HepG2 (cell line): ENCODE measurements around the gene NIT2. TPM values are rescaled to one million over a fixed set of nuclear protein-coding genes. Genes with fewer than 3 reads are reported as not detected.

ENCODE experiments used
- FOXM1 ChIP-seq: sonication (generic); formaldehyde crosslinking; IDR thresholded peaks from 2 replicates; pipeline ENCODE4 v1.5.0; 2020; ENCODE audit warnings: missing genetic modification reagents
- GATAD2A ChIP-seq: IDR thresholded peaks from 2 replicates; pipeline ENCODE4 v1.6.1; 2016
- GTF3A ChIP-seq: sonication (generic); formaldehyde crosslinking; conservative IDR thresholded peaks from 2 replicates; pipeline ENCODE4 v1.4.0; 2020; ENCODE audit warnings: mild to moderate bottlenecking, missing genetic modification reagents
- MEIS2 ChIP-seq: sonication (generic); formaldehyde crosslinking; IDR thresholded peaks from 2 replicates; pipeline ENCODE4 v1.9.0; 2021; ENCODE audit warnings: mild to moderate bottlenecking, missing genetic modification reagents
- PRDM4 ChIP-seq: sonication (generic); formaldehyde crosslinking; IDR thresholded peaks from 2 replicates; pipeline ENCODE4 v1.9.0; 2021; ENCODE audit warnings: missing genetic modification reagents, borderline replicate concordance
- SMARCC2 ChIP-seq: fragments of 450-650 bp; IDR thresholded peaks from 2 replicates; pipeline ENCODE4 v1.6.1; 2017; ENCODE audit warnings: antibody characterized with exemption, mild to moderate bottlenecking
- SRSF1 ChIP-seq: fragments of 200-400 bp; formaldehyde crosslinking; optimal IDR thresholded peaks from 2 replicates; pipeline ENCODE3; 2017; ENCODE audit warnings: mild to moderate bottlenecking, low read depth, low read length, moderate library complexity
- TCF7 ChIP-seq: sonication (generic); IDR thresholded peaks from 2 replicates; pipeline ENCODE4 v1.6.1; 2016; ENCODE audit warnings: antibody characterized with exemption, low read depth
- YEATS4 ChIP-seq: sonication (generic); formaldehyde crosslinking; IDR thresholded peaks from 2 replicates; pipeline ENCODE4 v1.4.0; 2020; ENCODE audit warnings: missing genetic modification reagents, borderline replicate concordance
- ZFP1 ChIP-seq: IDR thresholded peaks from 2 replicates; pipeline ENCODE4 v1.6.1; 2016
- ZFP90 ChIP-seq: sonication (generic); formaldehyde crosslinking; IDR thresholded peaks from 2 replicates; pipeline ENCODE4 v1.8.0; 2022; ENCODE audit warnings: missing genetic modification reagents, mild to moderate bottlenecking, inconsistent platforms, borderline replicate concordance
- ZNF362 ChIP-seq: sonication (generic); formaldehyde crosslinking; IDR thresholded peaks from 2 replicates; pipeline ENCODE4 v1.4.0; 2020; ENCODE audit warnings: missing genetic modification reagents, mild to moderate bottlenecking, borderline replicate concordance
- ZNF414 ChIP-seq: sonication (generic); formaldehyde crosslinking; IDR thresholded peaks from 2 replicates; pipeline ENCODE4 v1.5.0; 2020; ENCODE audit warnings: missing genetic modification reagents
- ZNF441 ChIP-seq: sonication (generic); formaldehyde crosslinking; IDR thresholded peaks from 2 replicates; pipeline ENCODE4 v1.7.0; 2021; ENCODE audit warnings: missing genetic modification reagents, borderline replicate concordance
- ZSCAN9 ChIP-seq: IDR thresholded peaks from 2 replicates; pipeline ENCODE4 v1.6.1; 2016; ENCODE audit warnings: borderline replicate concordance
- ZZZ3 ChIP-seq: sonication (generic); formaldehyde crosslinking; IDR thresholded peaks from 2 replicates; pipeline ENCODE4 v1.4.0; 2020; ENCODE audit warnings: missing genetic modification reagents, mild to moderate bottlenecking, borderline replicate concordance
- polyA plus RNA-seq, 8 experiments: library from polyadenylated mRNA; depleted of rRNA in 3 of 8; stranded (reverse) in 7 of 8; unstranded in 1 of 8; fragments of >200 nt; fragmentation: Illumina TruSeq in 4 of 8; extraction: Trizol in 4 of 8; gene quantifications; 2 replicates each; pipeline versions ENCODE4 v1.2.1 to v1.2.3, GENCODE V29; 2011 to 2016; ENCODE audit warnings: low read depth in 4 of 8, missing spikeins in 1 of 8, mixed read lengths in 1 of 8; ENCODE audit not compliant: insufficient read depth in 1 of 8
- total RNA-seq, 5 experiments: library from RNA; depleted of rRNA; stranded (reverse); fragments of >200 nt; fragmentation: Illumina TruSeq; extraction: Trizol; gene quantifications; 2 replicates each; pipeline ENCODE4 v1.2.3, GENCODE V29; 2016; ENCODE audit warnings: low read depth in 1 of 5
- TF ChIP-seq, protein P1 (sequence below): sonication (generic); formaldehyde crosslinking; IDR thresholded peaks from 2 replicates; pipeline ENCODE4 v1.4.0; 2020; ENCODE audit warnings: missing genetic modification reagents; ENCODE audit errors: not compliant biosample characterization
- TF ChIP-seq, protein P2 (sequence below): sonication (generic); formaldehyde crosslinking; conservative IDR thresholded peaks from 2 replicates; pipeline ENCODE4 v1.4.0; 2020; ENCODE audit warnings: missing genetic modification reagents
- TF ChIP-seq, protein P3 (sequence below): sonication (generic); formaldehyde crosslinking; IDR thresholded peaks from 2 replicates; pipeline ENCODE4 v1.4.0; 2020; ENCODE audit warnings: missing genetic modification reagents
- TF ChIP-seq, protein P4 (sequence below): sonication (generic); formaldehyde crosslinking; IDR thresholded peaks from 2 replicates; pipeline ENCODE4 v1.4.0; 2020; ENCODE audit warnings: missing genetic modification reagents

Gene NIT2
- total and polyA plus RNA-seq, 2 of the 13 experiments (the other 11 are each of a cell fraction or from before 2014, with no cell fraction given) = 43.4 to 49.1 TPM

GRCh38 chr3:100400780-100401673, 66.5 kb downstream of the NIT2 start, which contains the start of the genes LNP1 and TOMM70 (continued):
- TF ChIP-seq ZNF362 (CRISPR knock-in tag) (peak; percentile 47; the same call in 1 of the 2 replicates), MEIS2 (peak; percentile 54), ZFP90 (CRISPR knock-in tag) (peak; percentile 79), TCF7 (no peak), ZNF441 (no peak; the same call in 1 of the 2 replicates), ZZZ3 (CRISPR knock-in tag) (no peak), FOXM1 (CRISPR knock-in tag) (no peak), ZNF414 (CRISPR knock-in tag) (no peak), YEATS4 (CRISPR knock-in tag) (peak; percentile 91), ZFP1 (CRISPR knock-in tag) (no peak), SRSF1 (no peak), GTF3A (0 out of 2 replicates have a peak, but pooled peaks have one; percentile 46), PRDM4 (CRISPR knock-in tag) (no peak), SMARCC2 (no peak), ZSCAN9 (CRISPR knock-in tag) (peak; percentile 15; the same call in 1 of the 2 replicates), GATAD2A (no peak; the same call in 1 of the 2 replicates)
- TF ChIP-seq, protein P1, sequence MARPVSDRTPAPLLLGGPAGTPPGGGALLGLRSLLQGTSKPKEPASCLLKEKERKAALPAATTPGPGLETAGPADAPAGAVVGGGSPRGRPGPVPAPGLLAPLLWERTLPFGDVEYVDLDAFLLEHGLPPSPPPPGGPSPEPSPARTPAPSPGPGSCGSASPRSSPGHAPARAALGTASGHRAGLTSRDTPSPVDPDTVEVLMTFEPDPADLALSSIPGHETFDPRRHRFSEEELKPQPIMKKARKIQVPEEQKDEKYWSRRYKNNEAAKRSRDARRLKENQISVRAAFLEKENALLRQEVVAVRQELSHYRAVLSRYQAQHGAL (CRISPR knock-in tag) = no peak
- TF ChIP-seq, protein P2, sequence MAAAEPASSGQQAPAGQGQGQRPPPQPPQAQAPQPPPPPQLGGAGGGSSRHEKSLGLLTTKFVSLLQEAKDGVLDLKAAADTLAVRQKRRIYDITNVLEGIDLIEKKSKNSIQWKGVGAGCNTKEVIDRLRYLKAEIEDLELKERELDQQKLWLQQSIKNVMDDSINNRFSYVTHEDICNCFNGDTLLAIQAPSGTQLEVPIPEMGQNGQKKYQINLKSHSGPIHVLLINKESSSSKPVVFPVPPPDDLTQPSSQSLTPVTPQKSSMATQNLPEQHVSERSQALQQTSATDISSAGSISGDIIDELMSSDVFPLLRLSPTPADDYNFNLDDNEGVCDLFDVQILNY (CRISPR knock-in tag) = no peak
- TF ChIP-seq, protein P3, sequence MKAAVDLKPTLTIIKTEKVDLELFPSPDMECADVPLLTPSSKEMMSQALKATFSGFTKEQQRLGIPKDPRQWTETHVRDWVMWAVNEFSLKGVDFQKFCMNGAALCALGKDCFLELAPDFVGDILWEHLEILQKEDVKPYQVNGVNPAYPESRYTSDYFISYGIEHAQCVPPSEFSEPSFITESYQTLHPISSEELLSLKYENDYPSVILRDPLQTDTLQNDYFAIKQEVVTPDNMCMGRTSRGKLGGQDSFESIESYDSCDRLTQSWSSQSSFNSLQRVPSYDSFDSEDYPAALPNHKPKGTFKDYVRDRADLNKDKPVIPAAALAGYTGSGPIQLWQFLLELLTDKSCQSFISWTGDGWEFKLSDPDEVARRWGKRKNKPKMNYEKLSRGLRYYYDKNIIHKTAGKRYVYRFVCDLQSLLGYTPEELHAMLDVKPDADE (CRISPR knock-in tag) = no peak
- TF ChIP-seq, protein P4, sequence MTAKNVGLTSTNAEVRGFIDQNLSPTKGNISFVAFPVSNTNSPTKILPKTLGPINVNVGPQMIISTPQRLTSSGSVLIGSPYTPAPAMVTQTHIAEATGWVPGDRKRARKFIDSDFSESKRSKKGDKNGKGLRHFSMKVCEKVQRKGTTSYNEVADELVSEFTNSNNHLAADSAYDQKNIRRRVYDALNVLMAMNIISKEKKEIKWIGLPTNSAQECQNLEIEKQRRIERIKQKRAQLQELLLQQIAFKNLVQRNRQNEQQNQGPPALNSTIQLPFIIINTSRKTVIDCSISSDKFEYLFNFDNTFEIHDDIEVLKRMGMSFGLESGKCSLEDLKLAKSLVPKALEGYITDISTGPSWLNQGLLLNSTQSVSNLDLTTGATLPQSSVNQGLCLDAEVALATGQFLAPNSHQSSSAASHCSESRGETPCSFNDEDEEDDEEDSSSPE (CRISPR knock-in tag) = peak; percentile 59
